ENCODE data around the gene SCNN1A. TPM values are rescaled to one million over a fixed set of nuclear protein-coding genes. Genes with fewer than 3 reads are reported as not detected.
A peak's percentile ranks its signal among the peaks of the same experiment; 100 is the strongest.

Gene SCNN1A
- total and polyA plus RNA-seq, 2 of the 4 experiments (the other 2 are of a cell fraction) = 0.41 TPM; not detected in 1

DNA sequence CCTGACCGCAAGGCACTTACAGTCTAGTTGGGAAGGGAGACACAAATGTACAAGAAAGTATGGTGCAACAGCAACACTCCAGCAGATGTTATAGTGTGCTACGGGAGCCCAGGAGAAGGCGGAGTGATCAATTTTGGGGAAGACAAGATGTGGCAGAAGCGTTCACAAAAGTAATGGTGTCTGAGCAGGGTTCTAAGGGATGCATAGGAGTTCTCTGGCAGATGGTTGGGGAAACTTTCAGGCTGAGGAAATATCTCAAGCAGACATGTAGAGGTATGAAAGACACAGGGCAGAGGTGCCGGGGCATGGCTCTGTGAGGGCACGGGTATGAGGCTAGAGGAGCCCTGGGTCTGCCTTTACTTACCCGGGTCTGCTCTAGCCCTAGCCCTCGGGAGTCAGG lies 28.4 kb downstream of the SCNN1A start:
- in situ Hi-C loops (cut with MboI; ENCODE audit: low sequenced_read_pairs) = no loop called here
- H2AK5ac ChIP-seq (ENCODE audit: low read depth, low read length) = peak overlapping the region; percentile 84
- H2BK5ac ChIP-seq (ENCODE audit: low read depth, low read length, poor library complexity, severe bottlenecking) = no peak overlapping the region
- peak overlapping the region; percentile 67; the same call in 2 of the 3 replicates for H2BK15ac ChIP-seq (ENCODE audit: low read depth, low read length)
- H2AFZ ChIP-seq (replicated peaks; ENCODE audit: low read length, poor library complexity) = peak overlapping the region; percentile 66
- WGBS, 2 experiments (ENCODE audit: extremely low coverage in 2 of 2, insufficient read length in 1 of 2) = 85% methylated on average over 5 of the region's 8 CpGs; no CpG with 5 or more reads in 1 of the 2 experiments
- TF ChIP-seq CHD1 (IDR thresholded peaks at IDR 0.05; ENCODE audit: low read depth, low read length) (no peak), FOS (IDR thresholded peaks at IDR 0.05; ENCODE audit: low read depth, low read length) (no peak), RCOR1 (IDR thresholded peaks at IDR 0.05; ENCODE audit: insufficient replicate concordance, low read length) (no peak), RFX5 (IDR thresholded peaks at IDR 0.05; ENCODE audit: low read depth, low read length) (no peak)
- no peak overlapping the region for H3K56ac ChIP-seq (ENCODE audit: extremely low read depth, insufficient read depth, low read length)
- BruUV-seq (replicated peaks) = no TSS peak
- no peak overlapping the region for H2AK9ac ChIP-seq (replicated peaks; ENCODE audit: low read depth, low read length, poor library complexity)
- H3K79me1 ChIP-seq (ENCODE audit: low read depth in 1 of 2, low read length in 2 of 2) = peaks cover 6 to 28% of the 10 kb centered on the region in 2 experiments; a peak in 2 of 4 replicates
- no peak for DNase-seq
- no peak overlapping the region for H3K4me2 ChIP-seq (ENCODE audit: low read depth, low read length)
- dilution Hi-C loops (cut with HindIII; ENCODE audit: low sequenced_read_pairs, unreplicated experiment) = no loop called here
- H3K4me1 ChIP-seq (ENCODE audit: control insufficient read depth, insufficient read depth, low read length) = peaks cover 23% of the 10 kb centered on the region
- peak overlapping the region; percentile 75; the same call in 1 of the 2 replicates for H3K23ac ChIP-seq (ENCODE audit: low read depth, low read length)
- H2BK120ac ChIP-seq (ENCODE audit: low read depth, low read length) = no peak overlapping the region
- no peak overlapping the region for H3K4me3 ChIP-seq (ENCODE audit: insufficient read depth, low read depth, low read length)
- H4K5ac ChIP-seq (ENCODE audit: low read depth, low read length) = no peak overlapping the region; the same call in 1 of the 2 replicates
- 0 out of 2 replicates have a peak overlapping the region, but pooled peaks have one; percentile 23 for H4K91ac ChIP-seq (ENCODE audit: insufficient read depth, low read depth, low read length)
- H3K9me3 ChIP-seq (ENCODE audit: control insufficient read depth, insufficient read depth, low read length) = no peaks in the 10 kb centered on the region
- H3K9ac ChIP-seq (ENCODE audit: low read depth, low read length) = no peak overlapping the region
- H3K27ac ChIP-seq (ENCODE audit: insufficient read depth, low read length) = no peak overlapping the region
- ChIA-PET CTCF (no interaction called here), POLR2A (ENCODE audit: unreplicated experiment) (no interaction called here)
- 0 out of 2 replicates have a peak overlapping the region, but pooled peaks have one; percentile 68 for H3K14ac ChIP-seq (replicated peaks; ENCODE audit: low read depth, low read length)
- H4K8ac ChIP-seq (ENCODE audit: low read depth in 2 of 2, low read length in 2 of 2) = no peak overlapping the region; a peak in 2 of 4 replicates
- H3K18ac ChIP-seq (ENCODE audit: low read depth, low read length) = no peak overlapping the region
- no peak overlapping the region for H2BK20ac ChIP-seq (ENCODE audit: low read depth, low read length)
- no peaks in the 10 kb centered on the region for H3K36me3 ChIP-seq (ENCODE audit: control insufficient read depth, insufficient read depth, low read length)
- intact Hi-C loops (cut with micrococcal nuclease) = no loop called here
- ATAC-seq (ENCODE audit: low read depth) = no peak
- H3K9me1 ChIP-seq (ENCODE audit: insufficient read depth, low read length) = peaks cover 28% of the 10 kb centered on the region
- no peaks in the 10 kb centered on the region for H3K27me3 ChIP-seq (ENCODE audit: control insufficient read depth, insufficient read depth, low read length)
- 0 out of 2 replicates have a peak overlapping the region, but pooled peaks have one; percentile 10 for H3K4ac ChIP-seq (ENCODE audit: low read depth, low read length)
- no peaks in the 10 kb centered on the region for H4K20me1 ChIP-seq (ENCODE audit: insufficient read depth, low read length)

All from IMR-90 (cell line).